NCI-H2107 treated with DMSO at 0.1 percent for 48 hours (cell line): ENCODE results near the gene PLXND1.
A peak's percentile ranks its signal among the peaks of the same experiment; 100 is the strongest.
"Not testable (repeated sequence)": the region's sequence is repeated elsewhere in the genome, so short reads cannot be mapped to it uniquely, and the experiment has no call there.

Source experiments
- DNase-seq: peaks from one replicate; lab custom pipeline; 2025; ENCODE audit not compliant: unreplicated experiment; lab: John Stamatoyannopoulos, UW

PLXND1 gene

DNA sequence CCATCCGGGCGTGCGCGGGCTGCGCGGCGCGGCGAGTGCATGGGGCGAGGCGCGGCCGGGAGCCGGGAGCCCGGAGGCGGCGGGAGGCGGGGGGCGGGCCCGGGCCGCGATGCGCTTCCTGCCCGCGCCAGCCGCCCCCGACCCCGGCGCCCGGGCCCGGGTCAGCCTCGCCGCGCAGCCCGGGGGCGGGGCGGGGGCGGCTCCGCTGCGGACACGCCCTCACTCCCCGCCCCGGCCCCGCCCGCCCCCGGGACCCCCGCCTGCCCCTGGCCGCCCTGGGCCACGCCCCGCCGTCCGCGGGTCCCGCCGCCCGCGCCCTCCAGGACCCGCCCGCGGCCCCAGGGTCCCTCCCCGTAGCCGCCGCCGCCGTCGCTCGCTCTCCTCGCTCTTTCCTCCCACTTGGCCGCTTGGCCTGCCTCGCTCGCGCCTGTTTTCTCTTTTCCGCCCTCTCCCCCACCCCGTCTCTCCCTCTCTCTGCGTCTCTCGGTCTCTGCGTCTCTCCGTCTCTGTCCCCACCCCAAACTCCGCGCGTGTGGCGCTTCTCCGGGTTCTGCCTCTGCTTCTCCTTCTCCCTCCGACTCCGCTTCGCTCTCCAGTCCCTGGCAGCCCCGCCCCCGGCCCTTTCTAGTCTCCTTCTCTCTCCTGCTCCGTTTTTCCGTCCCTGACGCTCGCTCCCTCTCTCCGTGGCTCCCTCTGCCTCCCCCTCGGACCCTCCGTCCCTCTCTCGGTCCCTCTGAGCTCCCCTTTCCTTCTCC lies at the start of gene PLXND1:
Gene PLXND1 (minus strand): TSS at position 41 of the 755 bp plus-strand sequence. CDS start 37 bp downstream, at position 4.
- no peak for DNase-seq

DNA sequence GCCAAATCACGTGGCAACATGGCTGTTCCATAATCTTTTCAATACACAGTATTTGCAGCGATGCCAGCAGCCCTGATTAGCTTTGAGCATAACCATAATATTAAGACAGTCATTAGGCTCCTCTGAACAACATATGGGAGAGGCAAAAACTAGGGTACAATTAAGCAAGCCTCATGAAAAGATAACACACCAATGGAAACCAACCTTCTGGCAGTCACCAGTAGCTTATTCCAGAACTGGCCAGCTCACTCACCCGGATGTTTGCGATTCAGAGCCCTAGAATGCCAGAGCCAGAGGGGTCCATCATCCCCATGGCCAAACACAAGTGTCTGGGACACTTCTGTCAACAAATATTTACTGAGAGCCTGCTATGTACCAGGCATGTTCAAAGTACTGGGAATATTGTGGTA lies 48.8 kb upstream of the PLXND1 start:
- no peak for DNase-seq

- no peak for DNase-seq
These were observed 47.7 kb upstream of the PLXND1 start for GRCh38 chr3:129654131-129654530.

GRCh38 chr3:129653019-129653418 lies 46.5 kb upstream of the PLXND1 start:
- no peak for DNase-seq

DNA sequence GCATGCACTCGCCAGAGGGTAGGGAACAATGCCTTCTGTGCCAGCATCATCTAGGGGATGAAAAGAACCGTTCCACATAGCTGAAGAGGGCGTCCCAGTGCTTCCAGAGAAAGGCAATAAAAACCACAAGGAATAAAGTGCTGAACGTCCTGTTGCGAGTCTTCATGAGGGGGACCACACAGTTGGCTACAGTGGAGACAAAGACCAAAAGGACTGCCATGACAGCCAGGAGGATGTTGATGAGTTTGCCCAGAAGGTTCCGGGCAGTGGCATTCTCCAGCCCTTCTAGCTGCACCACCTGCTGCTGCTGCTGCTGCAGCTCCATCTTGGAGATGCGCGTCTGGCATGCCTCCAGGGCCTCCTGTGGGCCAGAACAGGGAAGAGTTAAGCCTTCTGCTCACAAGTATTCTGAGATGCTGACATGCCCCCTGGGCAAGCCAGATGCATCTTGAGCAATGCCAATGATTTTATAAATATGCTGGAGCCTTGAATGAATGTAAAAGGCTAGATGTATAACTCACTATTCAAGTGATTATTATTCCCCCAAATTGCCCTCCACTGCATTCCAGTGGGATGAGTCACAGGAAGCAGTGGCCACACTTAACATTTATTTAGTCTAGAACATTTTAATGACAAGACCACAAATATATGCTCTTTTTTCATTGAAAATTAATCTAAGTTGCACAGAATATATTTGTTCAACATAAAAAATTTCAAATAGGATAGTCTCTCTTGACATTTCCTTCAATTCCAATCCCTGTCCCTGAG lies 45.1 kb upstream of the PLXND1 start:
- no peak for DNase-seq

DNA sequence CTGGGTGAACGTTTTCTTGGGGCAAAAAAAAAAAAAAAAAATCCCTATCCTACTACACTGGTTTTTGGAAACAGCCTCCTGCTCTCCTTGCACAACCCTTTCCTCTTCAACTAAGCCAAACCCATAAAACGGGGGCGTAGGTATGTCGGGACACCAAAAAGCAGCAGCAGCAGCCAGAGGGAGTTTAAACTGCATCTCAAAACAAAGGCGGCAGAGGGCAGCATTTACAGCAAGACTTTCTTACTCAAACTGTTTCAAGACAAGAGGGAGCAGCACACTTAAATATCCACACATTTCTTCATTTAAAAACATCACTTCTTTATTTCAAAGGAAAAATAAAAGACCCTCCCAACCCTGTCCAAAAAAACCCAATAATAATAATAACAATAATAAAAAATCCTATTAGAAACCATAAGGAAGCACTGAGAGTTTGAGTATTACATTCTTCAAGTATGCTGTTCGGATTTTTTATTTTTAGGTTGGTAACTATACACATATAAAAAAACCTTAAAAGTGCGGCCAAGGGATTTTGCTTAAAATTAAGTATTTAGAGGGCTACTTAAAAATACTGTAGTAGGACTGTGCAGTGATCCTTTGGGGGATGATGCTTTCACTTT lies 43.9 kb upstream of the PLXND1 start:
- peak; percentile 29 for DNase-seq

DNA sequence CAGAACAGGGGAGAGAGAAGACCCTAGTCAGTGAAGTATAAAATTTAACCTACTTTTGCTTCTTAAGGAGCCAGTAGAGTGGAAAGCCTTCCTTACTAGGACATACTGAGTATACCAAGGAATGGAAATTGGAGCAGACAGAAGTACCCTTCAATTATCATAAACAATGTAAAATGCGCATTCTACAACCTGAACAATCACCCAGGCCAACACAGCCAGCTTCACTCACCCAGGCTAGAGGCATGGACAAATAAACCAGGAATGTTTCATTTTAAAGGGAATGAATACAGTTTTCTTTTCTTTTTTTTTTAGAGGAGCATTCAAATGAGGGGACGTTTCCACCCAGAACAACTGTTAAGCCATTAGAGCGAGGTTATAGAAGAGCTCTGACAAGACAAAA lies 41.9 kb upstream of the PLXND1 start:
- DNase-seq, result no peak

GRCh38 chr3:129645286-129645685 lies 38.8 kb upstream of the PLXND1 start:
- no peak for DNase-seq

- DNase-seq, result no peak
These were observed 38.4 kb upstream of the PLXND1 start for GRCh38 chr3:129644836-129645235.

DNA sequence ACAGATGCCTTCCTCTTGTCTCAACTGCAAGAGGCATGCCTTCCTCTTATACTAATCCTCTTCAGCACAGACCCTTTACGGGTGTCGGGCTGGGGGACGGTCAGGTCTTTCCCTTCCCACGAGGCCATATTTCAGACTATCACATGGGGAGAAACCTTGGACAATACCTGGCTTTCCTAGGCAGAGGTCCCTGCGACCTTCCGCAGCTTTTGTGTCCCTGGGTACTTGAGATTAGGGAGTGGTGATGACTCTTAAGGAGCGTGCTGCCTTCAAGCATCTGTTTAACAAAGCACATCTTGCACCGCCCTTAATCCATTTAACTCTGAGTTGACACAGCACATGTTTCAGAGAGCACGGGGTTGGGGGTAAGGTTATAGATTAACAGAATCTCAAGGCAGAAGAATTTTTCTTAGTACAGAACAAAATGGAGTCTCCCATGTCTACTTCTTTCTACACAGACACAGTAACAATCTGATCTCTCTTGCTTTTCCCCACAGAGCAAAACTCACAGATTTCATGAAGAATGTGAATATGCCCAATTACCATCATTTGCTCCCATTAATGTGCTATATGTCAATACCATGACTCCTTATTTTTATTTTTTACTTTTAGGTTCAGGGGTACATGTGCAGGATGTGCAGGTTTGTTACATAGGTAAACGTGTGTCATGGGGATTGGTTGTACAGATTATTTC lies 35.2 kb upstream of the PLXND1 start:
- DNase-seq, result not testable (repeated sequence)

DNA sequence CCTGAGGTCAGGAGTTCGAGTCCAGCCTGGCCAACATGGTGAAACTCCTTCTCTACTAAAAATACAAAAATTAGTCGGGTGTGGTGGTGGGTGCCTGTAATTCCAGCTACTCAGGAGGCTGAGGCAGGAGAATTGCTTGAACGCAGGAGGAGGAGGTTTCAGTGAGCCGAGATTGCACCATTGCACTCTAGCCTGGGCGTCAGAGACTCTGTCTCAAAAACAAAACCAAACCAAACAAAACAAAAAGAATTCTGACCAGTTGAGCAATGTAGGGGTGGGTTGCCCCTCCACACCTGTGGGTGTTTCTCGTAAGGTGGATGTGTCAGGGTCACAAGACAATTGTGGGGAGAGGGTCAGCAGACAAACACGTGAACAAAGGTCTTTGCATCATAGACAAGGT lies 34.5 kb upstream of the PLXND1 start:
- DNase-seq, result not testable (repeated sequence)

- DNase-seq, result no peak
These were observed 32.0 kb upstream of the PLXND1 start for GRCh38 chr3:129638481-129638880.

DNA sequence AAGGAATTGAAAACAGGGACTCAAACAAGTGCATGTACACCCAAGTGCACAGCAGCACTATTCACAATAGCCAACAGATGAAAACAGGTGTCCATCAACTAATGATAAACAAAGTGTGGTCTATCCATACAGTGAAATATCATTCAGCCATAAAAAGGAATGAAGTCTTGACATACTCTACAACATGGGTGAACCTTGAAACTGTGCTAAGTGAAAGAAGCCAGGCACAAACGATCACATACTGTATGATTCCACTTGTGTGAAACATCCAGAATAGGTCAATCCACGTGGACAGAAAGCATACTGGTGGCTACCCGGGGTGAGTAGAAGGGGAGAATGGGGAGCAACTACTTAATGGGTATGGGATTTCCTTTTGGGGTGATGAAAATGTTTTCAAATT lies 29.6 kb upstream of the PLXND1 start:
- no peak for DNase-seq

- DNase-seq, result no peak
These were observed 29.2 kb upstream of the PLXND1 start for GRCh38 chr3:129635656-129636055.

- no peak for DNase-seq
These were observed 27.4 kb upstream of the PLXND1 start for GRCh38 chr3:129633751-129634481.

DNA sequence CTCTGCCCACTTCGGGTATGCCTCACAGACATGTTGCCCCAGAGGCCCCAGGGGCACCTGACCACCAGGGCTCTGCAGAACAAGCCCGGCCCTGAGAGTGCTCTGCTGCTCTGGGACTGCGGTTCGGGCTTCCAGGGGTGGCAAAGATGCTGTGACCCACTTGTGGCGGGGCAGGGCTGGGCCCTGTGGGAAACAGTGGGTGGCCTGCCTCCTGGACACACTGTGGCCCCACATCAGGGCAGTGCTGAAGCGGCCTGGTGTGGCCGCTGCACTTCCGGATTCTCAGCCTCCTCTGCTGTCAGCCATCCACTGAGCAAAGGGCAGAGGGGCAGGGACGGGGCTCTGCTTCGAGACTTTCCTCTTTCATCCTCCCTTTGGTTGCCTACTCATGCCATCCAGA lies 26.5 kb upstream of the PLXND1 start:
- DNase-seq, result no peak

DNA sequence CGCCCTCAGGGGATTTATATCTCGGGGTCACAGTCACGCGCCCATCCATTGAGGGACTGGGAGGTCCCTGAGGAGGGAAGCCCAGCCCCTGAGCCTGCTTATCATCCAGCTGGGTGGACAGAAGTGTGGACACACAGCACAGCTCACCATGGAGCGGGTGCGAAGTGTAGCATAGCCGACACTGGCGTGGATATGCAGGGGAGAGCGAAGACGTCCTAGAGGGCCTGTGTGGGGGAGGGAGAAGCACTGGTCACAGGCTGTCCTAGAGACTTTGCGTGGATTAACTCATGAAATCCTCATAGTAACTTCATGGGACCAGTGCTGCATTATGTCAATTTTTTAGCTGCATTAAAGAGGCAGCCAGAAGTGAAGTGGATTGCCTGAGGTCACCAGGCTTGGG lies 26.1 kb upstream of the PLXND1 start:
- no peak for DNase-seq

GRCh38 chr3:129632056-129632455 lies 25.6 kb upstream of the PLXND1 start:
- DNase-seq, result no peak

GRCh38 chr3:129629011-129629410 lies 22.5 kb upstream of the PLXND1 start:
- DNase-seq, result no peak

DNA sequence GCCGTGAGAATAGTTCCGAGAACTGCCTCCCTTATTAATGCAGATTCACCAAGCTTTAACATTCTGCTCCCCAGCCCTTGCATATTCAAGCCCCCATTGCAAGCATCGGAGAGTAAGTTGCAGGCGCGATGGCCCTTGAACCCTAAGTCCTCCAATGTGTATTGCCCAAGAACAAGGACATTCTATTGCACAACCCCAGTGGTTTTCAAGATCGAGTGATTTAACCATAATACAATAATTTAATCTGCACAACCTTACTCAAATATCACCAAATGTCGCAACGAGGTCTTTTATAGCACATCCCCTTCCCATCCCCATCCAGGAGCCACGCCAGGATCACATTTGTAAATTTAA lies 21.7 kb upstream of the PLXND1 start:
- DNase-seq, result no peak
